ENCODE data around the gene VIT.

VIT gene

DNA sequence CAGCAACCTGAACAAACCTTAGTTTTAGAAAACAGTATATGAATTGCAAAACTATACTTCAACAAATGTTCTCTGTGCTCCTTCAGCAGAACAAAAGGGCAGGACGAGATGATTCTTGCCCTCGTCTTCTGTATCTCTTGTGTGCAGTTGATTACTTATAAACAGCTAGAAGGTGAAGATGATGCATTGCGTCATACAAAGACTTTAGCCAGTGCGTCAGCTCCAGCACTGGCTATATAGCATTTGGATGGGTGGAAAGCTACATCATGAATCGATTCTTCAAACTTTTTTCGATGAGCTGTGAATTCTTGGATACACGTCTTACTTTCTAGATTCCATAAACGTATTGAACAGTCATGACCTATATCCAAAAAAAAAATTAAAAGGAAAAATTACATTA, 152.8 kb downstream of the VIT start:
- H4K20me1 ChIP-seq (ENCODE audit: low read depth, low read length), result no peaks in the 10 kb centered on the region
- H3K79me2 ChIP-seq (ENCODE audit: insufficient read depth, low read length), result no peaks in the 10 kb centered on the region
- no peaks in the 10 kb centered on the region for H3K9me2 ChIP-seq (replicated peaks; ENCODE audit: insufficient read depth, low read length)
- H3K27ac ChIP-seq (ENCODE audit: low read depth, low read length), result no peak overlapping the region
- H3K27me3 ChIP-seq (ENCODE audit: low read length), result no peaks in the 10 kb centered on the region
- no peak overlapping the region for H3K9ac ChIP-seq (ENCODE audit: low read length)
- H3K36me3 ChIP-seq (ENCODE audit: low read length), result peaks cover 4% of the 10 kb centered on the region; the same call in 1 of the 2 replicates
- H3K4me2 ChIP-seq (ENCODE audit: low read depth, low read length, poor library complexity, severe bottlenecking), result no peak overlapping the region
- no peaks in the 10 kb centered on the region for H3F3A ChIP-seq (ENCODE audit: insufficient read depth)
- no peaks in the 10 kb centered on the region for H3K9me3 ChIP-seq (ENCODE audit: insufficient read depth, low read length)
- TF ChIP-seq, protein P1, sequence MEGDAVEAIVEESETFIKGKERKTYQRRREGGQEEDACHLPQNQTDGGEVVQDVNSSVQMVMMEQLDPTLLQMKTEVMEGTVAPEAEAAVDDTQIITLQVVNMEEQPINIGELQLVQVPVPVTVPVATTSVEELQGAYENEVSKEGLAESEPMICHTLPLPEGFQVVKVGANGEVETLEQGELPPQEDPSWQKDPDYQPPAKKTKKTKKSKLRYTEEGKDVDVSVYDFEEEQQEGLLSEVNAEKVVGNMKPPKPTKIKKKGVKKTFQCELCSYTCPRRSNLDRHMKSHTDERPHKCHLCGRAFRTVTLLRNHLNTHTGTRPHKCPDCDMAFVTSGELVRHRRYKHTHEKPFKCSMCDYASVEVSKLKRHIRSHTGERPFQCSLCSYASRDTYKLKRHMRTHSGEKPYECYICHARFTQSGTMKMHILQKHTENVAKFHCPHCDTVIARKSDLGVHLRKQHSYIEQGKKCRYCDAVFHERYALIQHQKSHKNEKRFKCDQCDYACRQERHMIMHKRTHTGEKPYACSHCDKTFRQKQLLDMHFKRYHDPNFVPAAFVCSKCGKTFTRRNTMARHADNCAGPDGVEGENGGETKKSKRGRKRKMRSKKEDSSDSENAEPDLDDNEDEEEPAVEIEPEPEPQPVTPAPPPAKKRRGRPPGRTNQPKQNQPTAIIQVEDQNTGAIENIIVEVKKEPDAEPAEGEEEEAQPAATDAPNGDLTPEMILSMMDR (IDR thresholded peaks at IDR 0.05; ENCODE audit: insufficient read depth, low read length, poor library complexity, severe bottlenecking), result no peak
- no peak for TF ChIP-seq EZH2phosphoT487 (conservative IDR thresholded peaks at IDR 0.05; ENCODE audit: low read length)
- H3K4me3 ChIP-seq (ENCODE audit: insufficient read depth, low read length, poor library complexity, severe bottlenecking), result no peak overlapping the region
- H2AFZ ChIP-seq (ENCODE audit: low read depth, low read length, severe bottlenecking), result no peak overlapping the region

DNA sequence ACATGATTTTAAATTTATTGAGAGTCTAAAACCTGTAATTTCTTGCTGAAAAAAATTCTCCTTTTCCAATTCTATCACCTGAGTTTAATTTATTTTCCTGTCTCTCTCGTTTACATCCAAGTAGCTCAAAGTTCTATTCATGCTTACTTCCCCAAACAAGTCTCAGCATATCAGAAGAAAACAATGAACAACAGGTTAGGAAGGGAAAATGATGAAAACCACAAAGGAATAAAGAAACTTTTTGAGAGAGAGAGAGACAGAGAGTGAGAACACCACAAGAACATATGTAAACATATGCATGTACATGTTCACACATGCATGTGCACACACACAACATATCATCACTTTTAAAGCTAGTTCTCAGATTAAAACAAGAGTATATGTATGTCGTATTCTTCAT, 157.7 kb downstream of the VIT start:
- no peak overlapping the region for H3K9ac ChIP-seq (ENCODE audit: low read length)
- no peak overlapping the region for H3K27ac ChIP-seq (ENCODE audit: low read depth, low read length)
- no peaks in the 10 kb centered on the region for H3K27me3 ChIP-seq (ENCODE audit: low read length)
- no peak overlapping the region for H2AFZ ChIP-seq (ENCODE audit: low read depth, low read length, severe bottlenecking)
- H3K4me3 ChIP-seq (ENCODE audit: insufficient read depth, low read length, poor library complexity, severe bottlenecking), result no peak overlapping the region
- no peaks in the 10 kb centered on the region for H3F3A ChIP-seq (ENCODE audit: insufficient read depth)
- H3K4me2 ChIP-seq (ENCODE audit: low read depth, low read length, poor library complexity, severe bottlenecking), result no peak overlapping the region
- TF ChIP-seq, protein P1 (IDR thresholded peaks at IDR 0.05; ENCODE audit: insufficient read depth, low read length, poor library complexity, severe bottlenecking), result no peak
- no peak for TF ChIP-seq EZH2phosphoT487 (conservative IDR thresholded peaks at IDR 0.05; ENCODE audit: low read length)
- H3K9me3 ChIP-seq (ENCODE audit: insufficient read depth, low read length), result no peaks in the 10 kb centered on the region
- H4K20me1 ChIP-seq (ENCODE audit: low read depth, low read length), result no peaks in the 10 kb centered on the region
- H3K79me2 ChIP-seq (ENCODE audit: insufficient read depth, low read length), result no peaks in the 10 kb centered on the region
- H3K36me3 ChIP-seq (ENCODE audit: low read length), result peaks cover 8% of the 10 kb centered on the region; the same call in 1 of the 2 replicates
- H3K9me2 ChIP-seq (replicated peaks; ENCODE audit: insufficient read depth, low read length), result no peaks in the 10 kb centered on the region

- no peak for TF ChIP-seq EZH2phosphoT487 (conservative IDR thresholded peaks at IDR 0.05; ENCODE audit: low read length)
- TF ChIP-seq, protein P1 (IDR thresholded peaks at IDR 0.05; ENCODE audit: insufficient read depth, low read length, poor library complexity, severe bottlenecking), result no peak
- no peaks in the 10 kb centered on the region for H3K27me3 ChIP-seq (ENCODE audit: low read length)
- no peaks in the 10 kb centered on the region for H3K79me2 ChIP-seq (ENCODE audit: insufficient read depth, low read length)
- H3K4me2 ChIP-seq (ENCODE audit: low read depth, low read length, poor library complexity, severe bottlenecking), result no peak overlapping the region
- no peak overlapping the region for H3K4me3 ChIP-seq (ENCODE audit: insufficient read depth, low read length, poor library complexity, severe bottlenecking)
- H3K9me2 ChIP-seq (replicated peaks; ENCODE audit: insufficient read depth, low read length), result no peaks in the 10 kb centered on the region
- H3K27ac ChIP-seq (ENCODE audit: low read depth, low read length), result no peak overlapping the region
- H4K20me1 ChIP-seq (ENCODE audit: low read depth, low read length), result no peaks in the 10 kb centered on the region
- H3K9me3 ChIP-seq (ENCODE audit: insufficient read depth, low read length), result no peaks in the 10 kb centered on the region
- H3K9ac ChIP-seq (ENCODE audit: low read length), result no peak overlapping the region
- no peaks in the 10 kb centered on the region for H3F3A ChIP-seq (ENCODE audit: insufficient read depth)
- no peak overlapping the region for H2AFZ ChIP-seq (ENCODE audit: low read depth, low read length, severe bottlenecking)
- H3K36me3 ChIP-seq (ENCODE audit: low read length), result peaks cover 7% of the 10 kb centered on the region; the same call in 1 of the 2 replicates
Observed at GRCh38 chr2:36855429-36855828, 158.9 kb downstream of the VIT start.

All from SU-DHL-6 (cell line).